Muscle layer of duodenum (tissue), 2 donors: ENCODE data around the gene PTPN4.
"Not testable (repeated sequence)": the region's sequence is repeated elsewhere in the genome, so short reads cannot be mapped to it uniquely, and the experiment has no call there.

Source experiments
- H3K27ac ChIP-seq: one replicate; pipeline ENCODE4 v1.7.0; 2013; ENCODE audit warnings: mild to moderate bottlenecking, low read length
- H3K27me3 ChIP-seq: one replicate; pipeline ENCODE4 v1.7.0; 2013; ENCODE audit warnings: low read depth, mild to moderate bottlenecking, control low read depth, low read length
- H3K36me3 ChIP-seq, 2 donors: one replicate each; pipeline ENCODE4 v1.7.0; 2013; ENCODE audit warnings: low read length in 2 of 2, control low read depth in 1 of 2, mild to moderate bottlenecking in 1 of 2; ENCODE audit not compliant: insufficient read depth in 2 of 2, control insufficient read depth in 1 of 2
- H3K4me1 ChIP-seq, 2 donors: one replicate each; pipeline ENCODE4 v1.7.0; 2013; ENCODE audit warnings: low read length in 2 of 2, mild to moderate bottlenecking in 2 of 2, control low read depth in 1 of 2, moderate library complexity in 1 of 2; ENCODE audit not compliant: insufficient read depth in 2 of 2, control insufficient read depth in 1 of 2
- H3K4me3 ChIP-seq, 2 donors: one replicate each; pipeline ENCODE4 v1.7.0; 2013; ENCODE audit warnings: low read length in 2 of 2, low read depth in 1 of 2, mild to moderate bottlenecking in 1 of 2
- H3K9me3 ChIP-seq, 2 donors: one replicate each; pipeline ENCODE4 v1.7.0; 2013; ENCODE audit warnings: low read length in 2 of 2, control low read depth in 1 of 2, mild to moderate bottlenecking in 1 of 2; ENCODE audit not compliant: control insufficient read depth in 1 of 2
- donor health status: healthy.

The PTPN4 gene

GRCh38 chr2:119792907-119793312 lies 33.2 kb downstream of the PTPN4 start:
- Histone ChIP-seq H3K27ac (no peak overlapping the region), H3K36me3 (no peaks in the 10 kb centered on the region), H3K9me3 (peaks cover 0 to 18% of the 10 kb centered on the region in 2 donors)

GRCh38 chr2:119794237-119794636 lies 34.5 kb downstream of the PTPN4 start:
- Histone ChIP-seq H3K36me3 (no peaks in the 10 kb centered on the region), H3K27ac (no peak overlapping the region), H3K4me3 (no peak overlapping the region), H3K27me3 (no peaks in the 10 kb centered on the region), H3K9me3 (peaks cover 0 to 18% of the 10 kb centered on the region in 2 donors), H3K4me1 (no peaks in the 10 kb centered on the region)

More at GRCh38 chr2:119792907-119793312, 33.2 kb downstream of the PTPN4 start:
- Histone ChIP-seq H3K4me3 (no peak overlapping the region), H3K4me1 (no peaks in the 10 kb centered on the region), H3K27me3 (no peaks in the 10 kb centered on the region)

DNA sequence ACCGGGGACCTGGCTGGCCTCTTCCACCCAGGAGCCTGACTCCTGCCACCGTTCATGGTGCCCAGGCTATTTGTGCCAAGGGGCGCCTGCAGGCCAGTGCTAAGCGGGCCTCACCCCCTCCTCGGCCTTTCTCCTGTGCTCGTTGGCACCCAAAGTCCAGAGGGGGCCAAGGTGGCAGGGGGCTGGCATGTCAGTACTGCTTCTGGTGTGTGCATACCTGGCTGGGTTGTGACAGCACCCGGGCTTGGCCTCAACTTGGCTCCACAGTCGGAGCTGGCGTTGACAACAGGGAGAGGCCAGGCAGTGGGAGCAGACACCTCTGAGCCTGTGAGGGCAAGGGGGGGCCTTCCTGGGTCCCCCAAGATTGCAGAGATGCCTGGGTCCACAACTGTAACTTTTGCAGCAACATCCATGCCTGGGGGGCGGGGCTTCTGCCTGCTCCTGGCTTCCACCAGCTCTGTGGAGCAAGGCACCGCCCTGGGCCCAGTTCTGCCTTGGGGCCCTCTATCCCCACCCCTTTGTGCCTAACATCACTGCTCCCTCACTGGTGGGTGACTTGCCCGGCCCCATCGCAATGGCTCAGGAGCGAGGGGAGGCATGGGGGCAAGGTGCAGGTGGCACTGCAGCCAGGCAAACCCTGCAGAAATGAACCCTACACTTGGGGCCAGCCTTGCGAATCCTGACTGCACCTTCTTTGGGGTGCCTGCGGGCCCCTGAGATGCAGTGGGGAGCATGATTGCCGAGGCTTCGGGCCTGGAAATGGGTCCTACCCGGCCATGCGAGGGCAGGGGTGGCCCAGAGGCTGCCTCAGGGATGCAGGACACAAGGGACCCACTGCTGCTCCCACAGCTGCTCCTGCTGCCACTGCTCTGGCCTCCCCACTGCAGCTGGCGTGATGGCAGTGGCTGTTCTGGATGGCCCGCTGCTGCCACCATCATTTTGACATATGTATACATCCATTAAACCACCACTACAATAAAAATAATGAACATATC lies 35.9 kb downstream of the PTPN4 start:
- no peak overlapping the region for H3K4me3 ChIP-seq
- H3K27ac ChIP-seq = no peak overlapping the region
- H3K4me1 ChIP-seq = no peaks in the 10 kb centered on the region
- no peaks in the 10 kb centered on the region for H3K36me3 ChIP-seq
- H3K9me3 ChIP-seq = peaks cover 0 to 11% of the 10 kb centered on the region in 2 donors
- no peaks in the 10 kb centered on the region for H3K27me3 ChIP-seq

GRCh38 chr2:119800376-119800902 lies 40.7 kb downstream of the PTPN4 start:
- no peaks in the 10 kb centered on the region for H3K9me3 ChIP-seq
- H3K36me3 ChIP-seq = no peaks in the 10 kb centered on the region
- no peaks in the 10 kb centered on the region for H3K27me3 ChIP-seq
- H3K27ac ChIP-seq = no peak overlapping the region
- no peak overlapping the region for H3K4me3 ChIP-seq
- H3K4me1 ChIP-seq = no peaks in the 10 kb centered on the region

DNA sequence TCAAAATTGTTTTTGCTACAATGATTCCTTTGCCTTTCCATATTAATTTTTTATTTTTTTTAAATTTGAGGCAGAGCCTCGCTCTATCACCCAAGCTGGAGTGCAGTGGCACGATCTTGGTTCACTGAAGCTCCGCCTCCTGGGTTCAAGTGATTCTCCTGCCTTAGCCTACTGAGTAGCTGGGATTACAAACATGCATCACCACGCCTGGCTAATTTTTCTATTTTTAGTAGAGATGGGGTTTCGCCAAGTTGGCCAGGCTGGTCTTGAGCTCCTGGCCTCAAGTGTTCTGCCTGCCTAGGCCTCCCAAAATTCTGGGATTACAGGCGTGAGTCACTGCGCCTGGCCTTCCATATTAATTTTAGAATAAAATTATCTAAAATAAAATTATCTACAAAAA lies 41.3 kb downstream of the PTPN4 start:
- H3K36me3 ChIP-seq = no peaks in the 10 kb centered on the region

DNA sequence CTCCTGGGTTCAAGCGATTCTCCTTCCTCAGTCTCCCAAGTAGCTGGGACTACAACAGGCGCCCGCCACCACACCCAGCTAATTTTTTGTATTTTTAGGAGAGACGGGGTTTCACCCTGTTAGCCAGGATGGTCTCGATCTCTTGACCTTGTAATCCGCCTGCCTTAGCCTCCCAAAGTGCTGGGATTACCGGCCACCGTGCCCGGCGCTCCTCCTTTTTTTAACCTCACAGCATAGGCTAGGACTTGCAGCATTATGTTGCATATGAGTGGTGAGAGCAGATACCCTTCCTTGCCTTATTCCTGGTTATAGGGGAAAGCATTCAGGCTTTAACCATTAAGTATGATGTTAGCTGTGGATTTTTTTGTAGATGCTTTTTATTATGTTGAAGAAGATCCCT lies 42.3 kb downstream of the PTPN4 start:
- not testable (repeated sequence) for H3K4me1 ChIP-seq, H3K36me3 ChIP-seq, H3K4me3 ChIP-seq, H3K9me3 ChIP-seq, H3K27ac ChIP-seq, H3K27me3 ChIP-seq

More for the DNA sequence above, 41.3 kb downstream of the PTPN4 start:
- no peaks in the 10 kb centered on the region for H3K4me1 ChIP-seq
- H3K27me3 ChIP-seq = no peaks in the 10 kb centered on the region
- no peak overlapping the region for H3K27ac ChIP-seq
- H3K4me3 ChIP-seq = no peak overlapping the region
- no peaks in the 10 kb centered on the region for H3K9me3 ChIP-seq

DNA sequence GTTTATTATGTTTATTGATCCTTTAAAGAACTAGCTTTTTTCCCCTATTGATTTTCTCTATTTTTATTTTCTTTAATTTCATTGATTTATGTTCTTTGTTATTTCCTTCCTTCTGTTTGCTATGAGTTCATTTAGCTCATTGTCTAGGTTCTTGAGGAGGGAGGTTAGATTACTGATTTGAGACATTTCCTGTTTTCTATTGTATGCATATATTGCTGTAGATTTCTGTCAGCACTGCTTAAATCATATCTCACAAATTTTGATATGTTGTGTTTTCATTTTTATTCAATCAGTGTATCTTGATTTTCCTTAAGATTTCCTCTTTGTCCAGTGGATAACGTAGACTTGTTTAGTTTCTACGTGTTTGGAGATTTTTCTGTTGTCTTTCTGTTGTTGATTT lies 43.4 kb downstream of the PTPN4 start:
- no peak overlapping the region for H3K27ac ChIP-seq
- H3K4me1 ChIP-seq = no peaks in the 10 kb centered on the region
- H3K27me3 ChIP-seq = no peaks in the 10 kb centered on the region
- H3K36me3 ChIP-seq = no peaks in the 10 kb centered on the region
- H3K4me3 ChIP-seq = no peak overlapping the region
- no peaks in the 10 kb centered on the region for H3K9me3 ChIP-seq

- H3K27me3 ChIP-seq, H3K27ac ChIP-seq, H3K36me3 ChIP-seq, H3K4me1 ChIP-seq, H3K4me3 ChIP-seq, H3K9me3 ChIP-seq: not testable (repeated sequence)
These were observed 44.7 kb downstream of the PTPN4 start for GRCh38 chr2:119804409-119804808.

GRCh38 chr2:119808516-119809147 lies 48.9 kb downstream of the PTPN4 start:
- H3K27me3 ChIP-seq = no peaks in the 10 kb centered on the region
- no peaks in the 10 kb centered on the region for H3K9me3 ChIP-seq
- peaks cover 4 to 10% of the 10 kb centered on the region in 2 donors for H3K4me1 ChIP-seq
- H3K4me3 ChIP-seq = no peak overlapping the region
- H3K36me3 ChIP-seq = peaks cover 0 to 2% of the 10 kb centered on the region in 2 donors
- peak overlapping the region; percentile 0 for H3K27ac ChIP-seq

DNA sequence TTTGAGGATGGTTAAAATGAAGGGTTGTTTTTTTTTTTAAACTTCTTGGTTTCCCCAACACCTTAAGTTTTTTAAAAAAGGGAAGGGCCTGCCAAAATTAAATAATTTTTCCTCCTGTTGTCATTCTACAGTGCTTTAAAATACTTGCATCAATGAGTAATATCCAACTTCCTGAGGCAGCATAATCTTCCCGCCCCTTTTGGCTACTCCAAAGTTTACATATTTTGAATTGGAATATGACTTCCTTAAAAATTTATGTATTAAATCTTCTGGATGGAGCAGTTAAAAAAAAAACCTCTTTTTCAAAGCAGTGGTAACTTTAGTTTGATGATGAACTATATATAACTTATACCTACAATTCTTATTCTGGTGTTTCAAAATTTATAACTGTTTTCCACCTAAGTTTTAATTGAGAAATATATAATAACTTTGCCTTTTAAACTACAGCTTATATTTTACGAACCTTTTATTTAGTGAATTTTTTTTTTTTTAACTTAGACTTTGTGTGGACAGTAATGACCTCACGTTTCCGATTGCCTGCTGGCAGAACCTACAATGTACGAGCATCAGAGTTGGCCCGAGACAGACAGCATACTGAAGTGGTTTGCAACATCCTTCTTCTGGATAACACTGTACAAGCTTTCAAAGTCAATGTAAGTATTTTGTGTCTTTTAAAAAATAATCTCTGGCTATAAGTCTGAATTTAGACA lies 49.8 kb downstream of the PTPN4 start:
- Histone ChIP-seq H3K36me3 (peaks cover 0 to 3% of the 10 kb centered on the region in 2 donors), H3K27ac (peak overlapping the region; percentile 0), H3K27me3 (no peaks in the 10 kb centered on the region), H3K9me3 (no peaks in the 10 kb centered on the region), H3K4me1 (peaks cover 4 to 10% of the 10 kb centered on the region in 2 donors), H3K4me3 (no peak overlapping the region)
